Epithelial cell of esophagus (primary cell): ENCODE results near the gene FABP6.

ENCODE experiments used
- DNase-seq: peaks from one replicate; pipeline ENCODE4 v3.0.0; 2010; ENCODE audit warnings: low read depth
- H3K4me3 ChIP-seq: 2 replicates; pipeline ENCODE4 v1.5.1; 2011; ENCODE audit warnings: mild to moderate bottlenecking, low read length, control low read depth
- CTCF ChIP-seq: IDR thresholded peaks from 2 replicates; pipeline ENCODE4 v1.5.1; 2011; ENCODE audit warnings: low read depth, mild to moderate bottlenecking, low read length, control low read depth, inconsistent platforms; ENCODE audit not compliant: insufficient read depth; ENCODE audit errors: missing control alignments

Gene FABP6

GRCh38 chr5:160251406-160252155 is 22.3 kb downstream of the FABP6 start:
- H3K4me3 ChIP-seq: no peak overlapping the region
- DNase-seq: no peak
- no peak for TF ChIP-seq CTCF

GRCh38 chr5:160252916-160253315 is 23.6 kb downstream of the FABP6 start:
- no peak for DNase-seq
- no peak overlapping the region for H3K4me3 ChIP-seq
- TF ChIP-seq CTCF: no peak

GRCh38 chr5:160253441-160253840 is 24.1 kb downstream of the FABP6 start:
- TF ChIP-seq CTCF: no peak
- DNase-seq: no peak
- no peak overlapping the region for H3K4me3 ChIP-seq

- DNase-seq: no peak
- H3K4me3 ChIP-seq: no peak overlapping the region
- TF ChIP-seq CTCF: no peak
Measured at GRCh38 chr5:160254706-160255105, 25.4 kb downstream of the FABP6 start.

- no peak for TF ChIP-seq CTCF
- DNase-seq: no peak
- H3K4me3 ChIP-seq: no peak overlapping the region
Measured at GRCh38 chr5:160259341-160259740, 30.0 kb downstream of the FABP6 start.

- no peak overlapping the region for H3K4me3 ChIP-seq
- TF ChIP-seq CTCF: no peak
- no peak for DNase-seq
Measured at GRCh38 chr5:160260006-160260775, 30.9 kb downstream of the FABP6 start.
